Erythroblast (primary cell): ENCODE data around the gene DLEU7.

Experiments used
- GATA1 ChIP-seq: IDR thresholded peaks from 2 replicates; pipeline ENCODE4 v1.6.1; 2011; ENCODE audit warnings: low read depth, mild to moderate bottlenecking, control low read depth, low read length, moderate library complexity
- POLR2A ChIP-seq: IDR thresholded peaks from 2 replicates; pipeline ENCODE4 v1.6.1; 2011; ENCODE audit warnings: mild to moderate bottlenecking, low read length

DNA sequence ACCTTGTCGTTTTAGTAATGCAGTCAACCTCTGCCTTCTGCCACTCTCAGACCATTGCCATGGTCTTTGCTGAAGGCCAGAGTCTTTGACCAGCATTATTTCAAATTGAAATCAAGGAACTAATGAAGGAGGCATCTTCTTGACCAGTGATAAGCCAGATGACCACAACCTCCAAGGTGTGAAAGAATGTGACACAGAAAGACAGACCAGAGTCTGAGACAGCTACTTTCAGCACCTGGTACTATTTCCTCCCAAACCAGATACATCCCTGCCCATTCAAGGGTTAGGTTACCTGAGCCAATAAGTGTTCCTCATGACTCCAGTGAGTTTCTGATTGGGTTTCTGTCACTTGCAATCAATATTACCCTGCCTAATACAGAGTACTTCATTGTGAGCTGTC is 45.8 kb upstream of the DLEU7 start:
- TF ChIP-seq POLR2A (no peak), GATA1 (no peak)
